Mucosa of rectum (tissue), 2 donors: ENCODE results near the gene MACO1.

Source experiments
- H3K27ac ChIP-seq, 2 donors: one replicate each; pipeline ENCODE4 v1.7.0; 2013; ENCODE audit warnings: inconsistent platforms in 2 of 2, low read depth in 2 of 2, low read length in 2 of 2
- H3K27me3 ChIP-seq, 2 donors: one replicate each; pipeline ENCODE4 v1.7.0; 2013; ENCODE audit warnings: low read length in 2 of 2; ENCODE audit not compliant: control insufficient read depth in 2 of 2, insufficient read depth in 2 of 2
- H3K36me3 ChIP-seq, 2 donors: one replicate each; pipeline ENCODE4 v1.7.0; 2013; ENCODE audit warnings: low read length in 2 of 2; ENCODE audit not compliant: control insufficient read depth in 2 of 2, insufficient read depth in 2 of 2
- H3K4me1 ChIP-seq, 2 donors: one replicate each; pipeline ENCODE4 v1.7.0; 2013; ENCODE audit warnings: low read length in 2 of 2, mild to moderate bottlenecking in 1 of 2; ENCODE audit not compliant: control insufficient read depth in 2 of 2, insufficient read depth in 2 of 2
- H3K4me3 ChIP-seq, 2 donors: one replicate each; pipeline ENCODE4 v1.7.0; 2013; ENCODE audit warnings: low read length in 2 of 2
- H3K9ac ChIP-seq, 2 donors: one replicate each; pipeline ENCODE4 v1.7.0; 2013; ENCODE audit warnings: low read length in 2 of 2, low read depth in 1 of 2, mild to moderate bottlenecking in 1 of 2
- H3K9me3 ChIP-seq, 2 donors: one replicate each; pipeline ENCODE4 v1.7.0; 2013; ENCODE audit warnings: low read length in 2 of 2; ENCODE audit not compliant: control insufficient read depth in 2 of 2
- donor health status: healthy.
- donor health status: Normal muscosa, but diverticular disease.

Gene MACO1

GRCh38 chr1:25530186-25531081 is 99.7 kb downstream of the MACO1 start:
- Histone ChIP-seq H3K27ac (no peak overlapping the region), H3K36me3 (no peaks in the 10 kb centered on the region), H3K27me3 (no peaks in the 10 kb centered on the region), H3K4me1 (no peaks in the 10 kb centered on the region), H3K4me3 (no peak overlapping the region), H3K9ac (no peak overlapping the region), H3K9me3 (no peaks in the 10 kb centered on the region)

DNA sequence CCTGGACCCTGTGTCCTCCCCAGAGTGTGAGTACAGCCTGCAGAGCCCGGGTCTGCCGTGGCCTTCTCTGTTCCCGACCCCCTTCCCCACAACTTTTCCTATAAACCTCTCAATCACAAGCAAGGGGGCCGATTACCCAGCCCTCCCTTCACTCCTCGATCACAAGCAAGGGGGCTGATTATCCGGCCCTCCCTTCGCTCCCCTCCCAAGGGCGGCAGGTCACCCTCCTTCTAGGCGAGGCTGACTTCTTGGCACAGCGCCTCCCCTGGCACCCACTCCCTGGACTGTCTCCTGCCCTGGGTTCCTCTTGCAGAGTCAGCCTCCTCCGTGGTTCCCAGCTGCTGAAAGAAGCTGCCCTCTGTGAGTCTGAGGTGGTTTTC is 100.4 kb downstream of the MACO1 start:
- no peaks in the 10 kb centered on the region for H3K27me3 ChIP-seq
- H3K9ac ChIP-seq: no peak overlapping the region
- no peak overlapping the region for H3K4me3 ChIP-seq
- no peaks in the 10 kb centered on the region for H3K9me3 ChIP-seq
- no peaks in the 10 kb centered on the region for H3K36me3 ChIP-seq
- no peak overlapping the region for H3K27ac ChIP-seq
- H3K4me1 ChIP-seq: no peaks in the 10 kb centered on the region

DNA sequence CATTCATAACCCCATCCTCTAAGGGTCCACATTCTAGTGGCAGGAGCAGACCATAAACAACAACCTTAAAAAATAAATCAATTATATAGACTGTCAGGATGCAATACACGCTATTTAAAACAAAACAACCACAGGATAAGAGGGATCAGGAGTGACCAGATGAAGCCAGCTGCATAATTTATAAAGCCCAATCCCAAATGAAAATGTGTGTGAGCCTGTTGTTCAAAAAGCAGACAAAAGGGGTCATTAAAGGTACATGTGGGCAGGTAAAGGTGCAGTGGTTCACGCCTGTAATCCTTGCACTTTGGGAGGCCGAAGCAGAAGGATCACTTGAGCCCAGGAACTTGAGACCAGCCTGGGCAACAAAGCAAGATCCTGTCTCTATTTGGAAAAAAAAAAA is 102.3 kb downstream of the MACO1 start:
- Histone ChIP-seq H3K36me3 (no peaks in the 10 kb centered on the region), H3K27me3 (no peaks in the 10 kb centered on the region), H3K27ac (no peak overlapping the region), H3K9ac (no peak overlapping the region), H3K9me3 (no peaks in the 10 kb centered on the region), H3K4me3 (no peak overlapping the region), H3K4me1 (no peaks in the 10 kb centered on the region)

DNA sequence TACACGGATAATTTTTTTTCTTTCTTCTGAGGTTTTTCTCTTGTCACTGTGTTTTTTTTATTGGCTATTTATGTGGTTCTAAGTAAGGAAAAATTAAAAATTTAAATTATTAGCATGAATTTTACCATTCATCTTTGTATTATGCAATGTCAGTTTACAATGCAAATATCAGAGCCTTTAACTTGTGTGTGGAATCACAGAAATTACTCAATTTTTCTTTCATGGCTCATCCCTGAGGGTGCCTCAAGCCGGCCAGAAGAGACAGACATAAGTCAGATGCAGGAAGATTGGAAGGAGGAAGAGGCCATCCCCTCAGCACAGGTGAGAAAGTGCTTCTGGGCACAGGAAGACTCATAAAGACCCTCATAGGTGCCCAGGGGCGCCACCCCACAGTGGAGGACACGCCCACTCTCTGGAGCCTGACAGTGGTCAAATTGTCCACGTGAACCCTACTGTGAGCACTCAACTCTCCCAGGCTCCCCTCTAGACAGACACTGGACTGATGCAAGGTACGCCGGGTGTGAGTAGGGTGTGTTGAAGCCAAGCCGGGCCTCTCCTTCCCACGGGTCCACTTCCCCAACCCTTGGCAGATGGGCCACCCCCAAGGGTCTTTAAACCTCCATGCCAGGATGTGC is 103.2 kb downstream of the MACO1 start:
- no peak overlapping the region for H3K9ac ChIP-seq
- no peaks in the 10 kb centered on the region for H3K27me3 ChIP-seq
- H3K4me1 ChIP-seq: no peaks in the 10 kb centered on the region
- no peaks in the 10 kb centered on the region for H3K9me3 ChIP-seq
- no peak overlapping the region for H3K27ac ChIP-seq
- no peaks in the 10 kb centered on the region for H3K36me3 ChIP-seq
- H3K4me3 ChIP-seq: no peak overlapping the region

GRCh38 chr1:25534410-25534788 is 103.7 kb downstream of the MACO1 start:
- Histone ChIP-seq H3K9me3 (no peaks in the 10 kb centered on the region), H3K9ac (no peak overlapping the region), H3K27ac (no peak overlapping the region), H3K4me3 (no peak overlapping the region), H3K36me3 (no peaks in the 10 kb centered on the region), H3K4me1 (no peaks in the 10 kb centered on the region), H3K27me3 (no peaks in the 10 kb centered on the region)

GRCh38 chr1:25536124-25536523 is 105.4 kb downstream of the MACO1 start:
- H3K4me3 ChIP-seq: no peak overlapping the region

GRCh38 chr1:25537153-25537831 is 106.6 kb downstream of the MACO1 start:
- Histone ChIP-seq H3K4me1 (peaks cover 6 to 7% of the 10 kb centered on the region in 2 donors), H3K27ac (no peak overlapping the region), H3K9ac (no peak overlapping the region), H3K36me3 (no peaks in the 10 kb centered on the region), H3K9me3 (no peaks in the 10 kb centered on the region), H3K4me3 (no peak overlapping the region), H3K27me3 (no peaks in the 10 kb centered on the region)

More at GRCh38 chr1:25536124-25536523, 105.4 kb downstream of the MACO1 start:
- Histone ChIP-seq H3K4me1 (no peaks in the 10 kb centered on the region), H3K36me3 (no peaks in the 10 kb centered on the region), H3K9me3 (no peaks in the 10 kb centered on the region), H3K27me3 (no peaks in the 10 kb centered on the region), H3K9ac (no peak overlapping the region), H3K27ac (no peak overlapping the region)

DNA sequence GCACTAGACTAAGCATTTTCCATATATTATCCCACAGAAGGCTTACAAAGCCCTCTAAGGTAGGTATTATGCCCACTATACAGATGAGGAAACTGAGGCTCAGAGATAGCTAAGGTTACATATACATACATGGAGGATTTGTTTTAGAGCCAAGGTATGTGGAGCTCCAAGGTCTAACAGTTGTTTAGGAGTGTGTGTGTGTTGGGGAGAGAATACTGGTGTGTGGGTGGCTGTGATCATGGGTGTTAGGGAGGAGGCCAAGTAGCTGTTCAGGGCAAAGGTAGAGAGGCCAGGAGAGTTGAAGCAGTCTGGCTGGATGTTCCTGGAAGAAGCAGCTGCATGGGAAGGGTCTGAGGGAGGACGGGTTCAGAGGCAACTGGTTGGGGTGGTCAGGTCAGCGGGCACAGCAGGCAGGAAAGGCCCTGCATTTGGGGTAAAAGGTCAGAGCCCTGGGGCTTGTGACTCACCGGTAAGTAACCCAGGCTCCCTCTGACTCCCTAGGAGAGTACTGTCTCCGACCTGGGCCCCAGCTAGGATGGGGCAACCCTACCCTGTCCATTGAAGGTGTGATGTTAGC is 107.6 kb downstream of the MACO1 start:
- no peak overlapping the region for H3K9ac ChIP-seq
- peaks cover 9 to 10% of the 10 kb centered on the region in 2 donors for H3K4me1 ChIP-seq
- no peak overlapping the region for H3K27ac ChIP-seq
- H3K9me3 ChIP-seq: no peaks in the 10 kb centered on the region
- no peaks in the 10 kb centered on the region for H3K27me3 ChIP-seq
- H3K4me3 ChIP-seq: no peak overlapping the region
- H3K36me3 ChIP-seq: no peaks in the 10 kb centered on the region

DNA sequence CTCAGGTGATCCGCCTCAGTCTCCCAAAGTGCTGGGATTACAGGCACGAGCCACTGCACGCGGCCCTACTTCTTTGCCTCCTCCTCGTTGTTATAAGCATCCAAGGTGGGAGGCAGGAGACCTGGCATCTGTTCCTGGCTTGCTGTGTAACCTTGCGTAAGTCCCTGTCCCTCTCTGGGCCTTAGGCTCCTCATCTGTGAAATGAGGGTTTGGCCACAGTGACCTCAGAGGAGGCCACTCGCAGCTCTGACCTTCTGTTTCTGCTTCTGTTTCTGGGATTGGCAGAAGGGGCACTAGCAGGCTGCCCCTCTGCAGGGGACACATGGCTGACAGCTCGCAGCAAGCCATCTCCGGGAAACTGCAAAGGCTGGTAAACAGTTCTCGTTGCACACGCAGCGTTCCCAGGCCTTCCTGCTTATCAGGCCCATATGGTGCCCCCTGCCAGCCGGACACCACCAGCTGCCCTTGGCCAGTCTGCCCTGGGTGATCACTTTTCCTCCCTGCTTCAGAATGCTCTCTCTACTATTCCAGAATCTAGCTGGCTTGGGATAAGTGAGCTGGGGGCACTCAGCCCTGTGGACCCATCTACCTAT is 110.1 kb downstream of the MACO1 start:
- Histone ChIP-seq H3K9ac (no peak overlapping the region), H3K4me3 (no peak overlapping the region), H3K27ac (no peak overlapping the region), H3K36me3 (no peaks in the 10 kb centered on the region), H3K9me3 (no peaks in the 10 kb centered on the region), H3K27me3 (no peaks in the 10 kb centered on the region), H3K4me1 (peaks cover 19 to 24% of the 10 kb centered on the region in 2 donors)
